K562 (cell line): ENCODE data around the gene CHST14. TPM values are rescaled to one million over a fixed set of nuclear protein-coding genes. Genes with fewer than 3 reads are reported as not detected.

ENCODE experiments used
- CREB1 ChIP-seq, 2 experiments: sonication (generic) in 1 of 2; formaldehyde crosslinking in 1 of 2; IDR thresholded peaks; 2 replicates each; pipeline versions ENCODE4 v1.6.1 to v1.8.0; 2012 to 2022; ENCODE audit warnings: inconsistent platforms in 1 of 2, mild to moderate bottlenecking in 1 of 2, missing genetic modification reagents in 1 of 2, moderate library complexity in 1 of 2
- DLX4 ChIP-seq: fragments of 250-450 bp; sonication (Bioruptor Pico); IDR thresholded peaks from 2 replicates; pipeline ENCODE4 v1.6.1; 2021; ENCODE audit warnings: mild to moderate bottlenecking
- ELK1 ChIP-seq: sonication (generic); formaldehyde crosslinking; IDR thresholded peaks from 2 replicates; pipeline ENCODE4 v1.8.1; 2022; ENCODE audit warnings: missing genetic modification reagents
- IFI16 ChIP-seq: fragments of 250-450 bp; sonication (Bioruptor Pico); IDR thresholded peaks from 2 replicates; pipeline ENCODE4 v2.1.2; 2022; ENCODE audit warnings: mild to moderate bottlenecking, inconsistent platforms
- KDM5B ChIP-seq: fragments of 200-600 bp; sonication (generic); IDR thresholded peaks from 2 replicates; pipeline ENCODE4 v1.6.1; 2012; ENCODE audit warnings: low read depth, mild to moderate bottlenecking, moderate library complexity, low read length, control low read depth, inconsistent platforms; ENCODE audit not compliant: insufficient replicate concordance
- NBN ChIP-seq: fragments of 450-650 bp; IDR thresholded peaks from 2 replicates; pipeline ENCODE4 v1.6.1; 2016; ENCODE audit warnings: low read depth, mild to moderate bottlenecking
- NCOR1 ChIP-seq: fragments of 450-650 bp; IDR thresholded peaks from 2 replicates; pipeline ENCODE4 v1.6.1; 2016; ENCODE audit warnings: mild to moderate bottlenecking, moderate library complexity
- NFIC ChIP-seq: fragments of 450-650 bp; IDR thresholded peaks from 2 replicates; pipeline ENCODE4 v1.6.1; 2017; ENCODE audit warnings: mild to moderate bottlenecking, inconsistent platforms
- RBBP5 ChIP-seq: fragments of 200-600 bp; sonication (generic); IDR thresholded peaks from 2 replicates; pipeline ENCODE4 v1.6.1; 2012; ENCODE audit warnings: borderline replicate concordance, mild to moderate bottlenecking, low read length, control low read depth, inconsistent platforms; ENCODE audit not compliant: insufficient read depth, poor library complexity, severe bottlenecking
- RBM17 ChIP-seq: fragments of 200-400 bp; formaldehyde crosslinking; IDR thresholded peaks from 2 replicates; pipeline ENCODE4 v1.6.1; 2017; ENCODE audit warnings: low read depth, mild to moderate bottlenecking, low read length, borderline replicate concordance
- polyA plus RNA-seq, 8 experiments: library from polyadenylated mRNA; depleted of rRNA in 4 of 8; stranded (reverse) in 5 of 8; unstranded in 3 of 8; fragments of >200 nt; fragmentation: Nextera tagmentation in 2 of 8; fragmentation: Illumina TruSeq in 1 of 8; extraction: Ambion mirVana in 2 of 8; extraction: Trizol in 1 of 8; gene quantifications; 2 replicates each; pipeline versions ENCODE4 v1.2.1 to v1.2.3, GENCODE V29; 2011 to 2014; ENCODE audit warnings: inconsistent platforms in 1 of 8, missing spikeins in 1 of 8
- total RNA-seq, 7 experiments: library from RNA; depleted of rRNA in 6 of 7; stranded (reverse); fragments of >200 nt in 6 of 7; fragmentation: Illumina TruSeq in 2 of 7; extraction: Trizol in 2 of 7; gene quantifications; 2 replicates each; pipeline versions ENCODE4 v1.2.1 to v1.2.3, GENCODE V29; 2011 to 2021; ENCODE audit warnings: low replicate concordance in 1 of 7
- TF ChIP-seq, protein P1 (sequence below), 3 experiments: fragments of 200-800 bp in 1 of 3; fragments of 250-450 bp in 1 of 3; fragments of 450-650 bp in 1 of 3; sonication (Bioruptor Pico) in 1 of 3; sonication (Bioruptor generic) in 1 of 3; formaldehyde crosslinking in 1 of 3; IDR thresholded peaks; 2 replicates each; pipeline versions ENCODE4 v1.6.1 to v1.8.0; 2016 to 2022; ENCODE audit warnings: mild to moderate bottlenecking in 2 of 3, missing genetic modification characterization in 2 of 3, missing compliant biosample characterization in 1 of 3, moderate library complexity in 1 of 3
- TF ChIP-seq, protein P2 (sequence below): sonication (generic); formaldehyde crosslinking; IDR thresholded peaks from 2 replicates; pipeline ENCODE4 v1.4.0; 2020; ENCODE audit warnings: mild to moderate bottlenecking, missing genetic modification reagents
- TF ChIP-seq, protein P3 (sequence below), 3 experiments: fragments of 200-800 bp in 1 of 3; sonication (Bioruptor generic) in 1 of 3; sonication (generic) in 1 of 3; formaldehyde crosslinking in 1 of 3; IDR thresholded peaks; 2 replicates each; pipeline versions ENCODE4 v1.6.1 to v1.8.0; 2016 to 2022; ENCODE audit warnings: mild to moderate bottlenecking in 2 of 3, missing compliant biosample characterization in 2 of 3, missing genetic modification characterization in 2 of 3, missing genetic modification reagents in 1 of 3
- TF ChIP-seq, protein P4 (sequence below): fragments of 250-450 bp; sonication (Bioruptor Pico); IDR thresholded peaks from 2 replicates; pipeline ENCODE4 v1.5.0; 2021
- TF ChIP-seq, protein P5 (sequence below): sonication (generic); formaldehyde crosslinking; IDR thresholded peaks from 2 replicates; pipeline ENCODE4 v1.8.1; 2023; ENCODE audit warnings: mild to moderate bottlenecking, missing genetic modification reagents

CHST14 gene
- total and polyA plus RNA-seq, 9 of the 15 experiments (the other 6 are each of a cell fraction or from before 2014, with no cell fraction given) = 1.6 to 12.1 (median 4.5) TPM

DNA sequence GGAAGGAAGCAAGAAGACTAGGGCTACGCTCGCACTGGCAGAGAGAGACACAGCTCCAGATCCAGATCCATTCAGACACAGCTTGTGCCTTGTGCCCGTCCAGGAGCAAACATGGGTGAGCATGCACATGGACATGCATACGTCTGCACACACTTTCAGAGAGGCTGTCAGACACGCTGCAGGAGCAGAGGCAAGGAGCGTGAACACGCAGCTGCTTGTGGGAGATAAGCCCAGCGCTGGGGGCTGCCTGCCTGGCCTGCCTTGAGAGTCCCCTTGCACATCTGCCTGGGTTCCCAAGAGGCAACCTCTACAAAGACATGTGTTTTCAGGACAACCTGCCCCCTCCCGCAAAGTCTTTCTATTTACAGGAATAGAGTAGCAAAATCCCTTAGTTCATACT, 43.6 kb upstream of the CHST14 start (continued):
- TF ChIP-seq ELK1 (CRISPR knock-in tag) (no peak), NFIC (peak; percentile 60), DLX4 (no peak), NBN (no peak), RBM17 (no peak), IFI16 (CRISPR knock-in tag) (no peak), RBBP5 (no peak), KDM5B (no peak), CREB1 (IDR thresholded peaks at IDR 0.05) (no peak; the same call in 1 of the 2 replicates), CREB1 (CRISPR knock-in tag; IDR thresholded peaks at IDR 0.05) (peak; percentile 31; the same call in 1 of the 2 replicates), NCOR1 (peak; percentile 85)
- TF ChIP-seq, protein P1, sequence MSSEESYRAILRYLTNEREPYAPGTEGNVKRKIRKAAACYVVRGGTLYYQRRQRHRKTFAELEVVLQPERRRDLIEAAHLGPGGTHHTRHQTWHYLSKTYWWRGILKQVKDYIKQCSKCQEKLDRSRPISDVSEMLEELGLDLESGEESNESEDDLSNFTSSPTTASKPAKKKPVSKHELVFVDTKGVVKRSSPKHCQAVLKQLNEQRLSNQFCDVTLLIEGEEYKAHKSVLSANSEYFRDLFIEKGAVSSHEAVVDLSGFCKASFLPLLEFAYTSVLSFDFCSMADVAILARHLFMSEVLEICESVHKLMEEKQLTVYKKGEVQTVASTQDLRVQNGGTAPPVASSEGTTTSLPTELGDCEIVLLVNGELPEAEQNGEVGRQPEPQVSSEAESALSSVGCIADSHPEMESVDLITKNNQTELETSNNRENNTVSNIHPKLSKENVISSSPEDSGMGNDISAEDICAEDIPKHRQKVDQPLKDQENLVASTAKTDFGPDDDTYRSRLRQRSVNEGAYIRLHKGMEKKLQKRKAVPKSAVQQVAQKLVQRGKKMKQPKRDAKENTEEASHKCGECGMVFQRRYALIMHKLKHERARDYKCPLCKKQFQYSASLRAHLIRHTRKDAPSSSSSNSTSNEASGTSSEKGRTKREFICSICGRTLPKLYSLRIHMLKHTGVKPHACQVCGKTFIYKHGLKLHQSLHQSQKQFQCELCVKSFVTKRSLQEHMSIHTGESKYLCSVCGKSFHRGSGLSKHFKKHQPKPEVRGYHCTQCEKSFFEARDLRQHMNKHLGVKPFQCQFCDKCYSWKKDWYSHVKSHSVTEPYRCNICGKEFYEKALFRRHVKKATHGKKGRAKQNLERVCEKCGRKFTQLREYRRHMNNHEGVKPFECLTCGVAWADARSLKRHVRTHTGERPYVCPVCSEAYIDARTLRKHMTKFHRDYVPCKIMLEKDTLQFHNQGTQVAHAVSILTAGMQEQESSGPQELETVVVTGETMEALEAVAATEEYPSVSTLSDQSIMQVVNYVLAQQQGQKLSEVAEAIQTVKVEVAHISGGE (CRISPR knock-in tag; IDR thresholded peaks at IDR 0.05) = peak in 1 of 3 experiments; percentile 23; a peak in 1 of 6 replicates
- TF ChIP-seq, protein P2, sequence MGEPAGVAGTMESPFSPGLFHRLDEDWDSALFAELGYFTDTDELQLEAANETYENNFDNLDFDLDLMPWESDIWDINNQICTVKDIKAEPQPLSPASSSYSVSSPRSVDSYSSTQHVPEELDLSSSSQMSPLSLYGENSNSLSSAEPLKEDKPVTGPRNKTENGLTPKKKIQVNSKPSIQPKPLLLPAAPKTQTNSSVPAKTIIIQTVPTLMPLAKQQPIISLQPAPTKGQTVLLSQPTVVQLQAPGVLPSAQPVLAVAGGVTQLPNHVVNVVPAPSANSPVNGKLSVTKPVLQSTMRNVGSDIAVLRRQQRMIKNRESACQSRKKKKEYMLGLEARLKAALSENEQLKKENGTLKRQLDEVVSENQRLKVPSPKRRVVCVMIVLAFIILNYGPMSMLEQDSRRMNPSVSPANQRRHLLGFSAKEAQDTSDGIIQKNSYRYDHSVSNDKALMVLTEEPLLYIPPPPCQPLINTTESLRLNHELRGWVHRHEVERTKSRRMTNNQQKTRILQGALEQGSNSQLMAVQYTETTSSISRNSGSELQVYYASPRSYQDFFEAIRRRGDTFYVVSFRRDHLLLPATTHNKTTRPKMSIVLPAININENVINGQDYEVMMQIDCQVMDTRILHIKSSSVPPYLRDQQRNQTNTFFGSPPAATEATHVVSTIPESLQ = no peak
- TF ChIP-seq, protein P3, sequence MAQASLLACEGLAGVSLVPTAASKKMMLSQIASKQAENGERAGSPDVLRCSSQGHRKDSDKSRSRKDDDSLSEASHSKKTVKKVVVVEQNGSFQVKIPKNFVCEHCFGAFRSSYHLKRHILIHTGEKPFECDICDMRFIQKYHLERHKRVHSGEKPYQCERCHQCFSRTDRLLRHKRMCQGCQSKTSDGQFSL (CRISPR knock-in tag; IDR thresholded peaks at IDR 0.05) = no peak
- TF ChIP-seq, protein P3 (tag; IDR thresholded peaks at IDR 0.05) = no peak
- TF ChIP-seq, protein P4, sequence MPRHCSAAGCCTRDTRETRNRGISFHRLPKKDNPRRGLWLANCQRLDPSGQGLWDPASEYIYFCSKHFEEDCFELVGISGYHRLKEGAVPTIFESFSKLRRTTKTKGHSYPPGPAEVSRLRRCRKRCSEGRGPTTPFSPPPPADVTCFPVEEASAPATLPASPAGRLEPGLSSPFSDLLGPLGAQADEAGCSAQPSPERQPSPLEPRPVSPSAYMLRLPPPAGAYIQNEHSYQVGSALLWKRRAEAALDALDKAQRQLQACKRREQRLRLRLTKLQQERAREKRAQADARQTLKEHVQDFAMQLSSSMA (CRISPR knock-in tag) = no peak
- TF ChIP-seq, protein P5, sequence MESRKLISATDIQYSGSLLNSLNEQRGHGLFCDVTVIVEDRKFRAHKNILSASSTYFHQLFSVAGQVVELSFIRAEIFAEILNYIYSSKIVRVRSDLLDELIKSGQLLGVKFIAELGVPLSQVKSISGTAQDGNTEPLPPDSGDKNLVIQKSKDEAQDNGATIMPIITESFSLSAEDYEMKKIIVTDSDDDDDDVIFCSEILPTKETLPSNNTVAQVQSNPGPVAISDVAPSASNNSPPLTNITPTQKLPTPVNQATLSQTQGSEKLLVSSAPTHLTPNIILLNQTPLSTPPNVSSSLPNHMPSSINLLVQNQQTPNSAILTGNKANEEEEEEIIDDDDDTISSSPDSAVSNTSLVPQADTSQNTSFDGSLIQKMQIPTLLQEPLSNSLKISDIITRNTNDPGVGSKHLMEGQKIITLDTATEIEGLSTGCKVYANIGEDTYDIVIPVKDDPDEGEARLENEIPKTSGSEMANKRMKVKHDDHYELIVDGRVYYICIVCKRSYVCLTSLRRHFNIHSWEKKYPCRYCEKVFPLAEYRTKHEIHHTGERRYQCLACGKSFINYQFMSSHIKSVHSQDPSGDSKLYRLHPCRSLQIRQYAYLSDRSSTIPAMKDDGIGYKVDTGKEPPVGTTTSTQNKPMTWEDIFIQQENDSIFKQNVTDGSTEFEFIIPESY = no peak
